ENCODE results near the gene ERP27. TPM values are rescaled to one million over a fixed set of nuclear protein-coding genes. Genes with fewer than 3 reads are reported as not detected.

Gene ERP27
- total RNA-seq, 1 experiment from 2014 or later = not detected

DNA sequence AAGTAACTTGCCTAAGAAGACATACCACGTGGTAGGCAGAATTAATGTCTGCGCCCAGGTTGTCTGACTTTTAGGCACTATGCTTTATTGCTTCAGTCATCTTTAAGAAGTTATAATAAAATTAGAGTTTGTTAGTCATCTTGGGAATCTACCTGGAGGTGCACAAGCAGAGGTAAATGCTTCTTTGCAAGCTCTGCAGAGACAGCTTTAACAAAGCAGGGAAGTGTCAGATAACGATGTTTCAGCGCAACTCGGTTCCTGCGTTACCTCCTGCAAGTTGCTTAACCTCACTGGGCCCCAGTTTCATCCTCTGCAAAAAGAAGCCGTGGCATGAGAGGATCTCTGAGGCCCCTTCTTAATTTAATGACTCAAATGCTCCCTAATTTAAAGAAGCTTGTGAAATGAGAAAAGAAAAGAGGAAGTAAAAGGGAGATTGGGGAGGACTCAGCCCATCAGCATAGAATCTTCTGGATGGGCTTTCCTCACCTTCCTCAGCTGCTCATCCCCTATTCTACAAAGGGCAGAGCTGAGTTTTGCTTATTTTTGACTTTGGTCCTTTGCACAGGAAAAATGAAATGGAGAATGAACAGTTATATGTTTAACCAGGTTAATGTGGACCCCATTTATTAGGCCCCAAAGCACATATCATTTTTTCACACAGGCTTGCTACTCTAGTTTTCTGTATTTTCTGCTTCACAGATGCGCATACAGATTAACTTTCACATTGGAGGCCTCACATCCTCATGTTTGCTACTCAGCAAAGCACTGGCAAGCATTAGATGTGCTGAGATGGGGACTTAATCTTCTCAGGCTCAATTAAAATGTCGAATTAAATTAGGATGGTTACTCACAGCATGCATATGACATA, 17.9 kb upstream of the ERP27 start:
- in situ Hi-C loops (cut with HindIII; ENCODE audit: low pct_unique_long_range_greater_than_20kb, low sequenced_read_pairs) (no loop called here), intact Hi-C loops (cut with micrococcal nuclease; ENCODE audit: unreplicated experiment) (no loop called here)
- BruUV-seq (replicated peaks) = no TSS peak
- ATAC-seq (no peak), DNase-seq (ENCODE audit: low read depth, low spot score) (no peak)
- Histone ChIP-seq H3K36me3 (ENCODE audit: control insufficient read depth, insufficient read depth, low read length) (no peaks in the 10 kb centered on the region), H3K27ac (ENCODE audit: low read length) (no peak overlapping the region), H3K9me3 (ENCODE audit: control insufficient read depth, insufficient read depth, low read depth, low read length) (no peaks in the 10 kb centered on the region), H3K4me3 (ENCODE audit: low read depth in 2 of 2, low read length in 2 of 2) (no peak overlapping the region), H3K4me1 (ENCODE audit: control insufficient read depth, insufficient read depth, low read length) (no peaks in the 10 kb centered on the region), H3K27me3 (ENCODE audit: control insufficient read depth, insufficient read depth, low read length) (no peaks in the 10 kb centered on the region)
- TF ChIP-seq SIN3A (IDR thresholded peaks at IDR 0.05; ENCODE audit: borderline replicate concordance, insufficient read depth, low read depth, low read length) (no peak), CTCF (IDR thresholded peaks at IDR 0.05) (no peak), POLR2AphosphoS5 (IDR thresholded peaks at IDR 0.05; ENCODE audit: low read depth, low read length) (no peak), TCF7L2 (IDR thresholded peaks at IDR 0.05; ENCODE audit: low read depth, low read length) (no peak), REST (IDR thresholded peaks at IDR 0.05; ENCODE audit: insufficient read depth in 1 of 2, low read depth in 2 of 2, low read length in 1 of 2) (no peak)
- ChIA-PET POLR2A (no interaction called here), CTCF (no interaction called here)

DNA sequence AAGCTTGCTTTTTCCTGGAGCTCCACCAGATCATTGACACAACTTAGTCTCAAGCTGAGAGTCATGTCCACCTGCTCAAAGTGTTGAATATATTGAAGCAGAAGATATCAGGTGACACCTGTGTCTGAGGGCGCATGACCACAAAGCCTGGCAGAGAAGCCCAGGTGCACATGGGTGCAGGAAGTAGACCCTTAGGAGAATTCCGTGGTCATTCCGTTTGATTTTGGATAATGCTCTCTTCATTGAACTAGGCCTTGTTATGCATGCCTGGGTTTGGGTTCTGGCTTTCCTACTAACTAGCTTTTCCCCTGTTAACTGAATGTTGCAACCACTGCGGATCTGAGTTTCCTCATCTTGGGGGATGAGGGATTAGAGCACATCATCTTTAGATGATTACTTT, 15.9 kb upstream of the ERP27 start:
- ChIA-PET CTCF (no interaction called here), POLR2A (no interaction called here)
- no peak for DNase-seq (ENCODE audit: low read depth, low spot score)
- no peak for TF ChIP-seq REST (IDR thresholded peaks at IDR 0.05; ENCODE audit: insufficient read depth in 1 of 2, low read depth in 2 of 2, low read length in 1 of 2)
- no peak for TF ChIP-seq TCF7L2 (IDR thresholded peaks at IDR 0.05; ENCODE audit: low read depth, low read length)
- TF ChIP-seq SIN3A (IDR thresholded peaks at IDR 0.05; ENCODE audit: borderline replicate concordance, insufficient read depth, low read depth, low read length) = no peak
- no peak for TF ChIP-seq CTCF (IDR thresholded peaks at IDR 0.05)
- TF ChIP-seq POLR2AphosphoS5 (IDR thresholded peaks at IDR 0.05; ENCODE audit: low read depth, low read length) = no peak
- intact Hi-C loops (cut with micrococcal nuclease; ENCODE audit: unreplicated experiment) = no loop called here
- Histone ChIP-seq H3K27ac (ENCODE audit: low read length) (no peak overlapping the region), H3K27me3 (ENCODE audit: control insufficient read depth, insufficient read depth, low read length) (no peaks in the 10 kb centered on the region), H3K4me3 (ENCODE audit: low read depth in 2 of 2, low read length in 2 of 2) (no peak overlapping the region), H3K9me3 (ENCODE audit: control insufficient read depth, insufficient read depth, low read depth, low read length) (no peaks in the 10 kb centered on the region), H3K36me3 (ENCODE audit: control insufficient read depth, insufficient read depth, low read length) (no peaks in the 10 kb centered on the region), H3K4me1 (ENCODE audit: control insufficient read depth, insufficient read depth, low read length) (no peaks in the 10 kb centered on the region)
- no peak for ATAC-seq
- in situ Hi-C loops (cut with HindIII; ENCODE audit: low pct_unique_long_range_greater_than_20kb, low sequenced_read_pairs) = no loop called here
- BruUV-seq (replicated peaks) = no TSS peak
